Measurements from ENCODE around the gene CCNC.
A peak's percentile ranks its signal among the peaks of the same experiment; 100 is the strongest.

CCNC gene

GRCh38 chr6:99614430-99615186 is 46.1 kb upstream of the CCNC start (continued):
- TF ChIP-seq, protein P1, sequence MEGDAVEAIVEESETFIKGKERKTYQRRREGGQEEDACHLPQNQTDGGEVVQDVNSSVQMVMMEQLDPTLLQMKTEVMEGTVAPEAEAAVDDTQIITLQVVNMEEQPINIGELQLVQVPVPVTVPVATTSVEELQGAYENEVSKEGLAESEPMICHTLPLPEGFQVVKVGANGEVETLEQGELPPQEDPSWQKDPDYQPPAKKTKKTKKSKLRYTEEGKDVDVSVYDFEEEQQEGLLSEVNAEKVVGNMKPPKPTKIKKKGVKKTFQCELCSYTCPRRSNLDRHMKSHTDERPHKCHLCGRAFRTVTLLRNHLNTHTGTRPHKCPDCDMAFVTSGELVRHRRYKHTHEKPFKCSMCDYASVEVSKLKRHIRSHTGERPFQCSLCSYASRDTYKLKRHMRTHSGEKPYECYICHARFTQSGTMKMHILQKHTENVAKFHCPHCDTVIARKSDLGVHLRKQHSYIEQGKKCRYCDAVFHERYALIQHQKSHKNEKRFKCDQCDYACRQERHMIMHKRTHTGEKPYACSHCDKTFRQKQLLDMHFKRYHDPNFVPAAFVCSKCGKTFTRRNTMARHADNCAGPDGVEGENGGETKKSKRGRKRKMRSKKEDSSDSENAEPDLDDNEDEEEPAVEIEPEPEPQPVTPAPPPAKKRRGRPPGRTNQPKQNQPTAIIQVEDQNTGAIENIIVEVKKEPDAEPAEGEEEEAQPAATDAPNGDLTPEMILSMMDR (tag by site-specific recombination; IDR thresholded peaks at IDR 0.05): peak; percentile 44
- TF ChIP-seq ZNF792 (tag by site-specific recombination; IDR thresholded peaks at IDR 0.05) (no peak), KLF9 (tag by site-specific recombination; IDR thresholded peaks at IDR 0.05; ENCODE audit: low read depth) (peak; percentile 63; the same call in 1 of the 2 replicates), ZNF768 (tag by site-specific recombination; IDR thresholded peaks at IDR 0.05) (no peak), ZSCAN16 (tag by site-specific recombination; IDR thresholded peaks at IDR 0.05) (no peak), ZBTB10 (tag by site-specific recombination; IDR thresholded peaks at IDR 0.05) (peak; percentile 52), ZNF148 (tag by site-specific recombination; IDR thresholded peaks at IDR 0.05; ENCODE audit: borderline replicate concordance) (no peak), ZFHX2 (tag by site-specific recombination; conservative IDR thresholded peaks at IDR 0.05) (no peak), ZSCAN23 (tag by site-specific recombination; IDR thresholded peaks at IDR 0.05) (no peak), PBX3 (CRISPR knock-in tag; IDR thresholded peaks at IDR 0.05) (no peak; the same call in 1 of the 2 replicates), BCL11A (tag by site-specific recombination; IDR thresholded peaks at IDR 0.05; ENCODE audit: low read depth) (no peak), ZNF596 (tag by site-specific recombination; IDR thresholded peaks at IDR 0.05) (no peak), ZBTB21 (tag by site-specific recombination; IDR thresholded peaks at IDR 0.05) (0 out of 2 replicates have a peak, but pooled peaks have one; percentile 16), IKZF3 (tag by site-specific recombination; IDR thresholded peaks at IDR 0.05) (peak; percentile 74), ZNF776 (tag by site-specific recombination; IDR thresholded peaks at IDR 0.05; ENCODE audit: borderline replicate concordance) (no peak), SCRT2 (tag by site-specific recombination; IDR thresholded peaks at IDR 0.05) (peak; percentile 53), HOXD13 (CRISPR knock-in tag; IDR thresholded peaks at IDR 0.05; ENCODE audit: borderline replicate concordance) (no peak), GLIS1 (tag by site-specific recombination; IDR thresholded peaks at IDR 0.05) (peak; percentile 84), ZNF280C (tag by site-specific recombination; IDR thresholded peaks at IDR 0.05) (no peak), SP7 (tag by site-specific recombination; IDR thresholded peaks at IDR 0.05) (0 out of 2 replicates have a peak, but pooled peaks have one; percentile 31), ZNF558 (tag by site-specific recombination; IDR thresholded peaks at IDR 0.05) (no peak), ZNF426 (tag by site-specific recombination; IDR thresholded peaks at IDR 0.05) (no peak), ZEB2 (tag by site-specific recombination; IDR thresholded peaks at IDR 0.05) (no peak), ZNF24 (tag by site-specific recombination; IDR thresholded peaks at IDR 0.05) (peak; percentile 3; the same call in 1 of the 2 replicates)
- TF ChIP-seq, protein P2, sequence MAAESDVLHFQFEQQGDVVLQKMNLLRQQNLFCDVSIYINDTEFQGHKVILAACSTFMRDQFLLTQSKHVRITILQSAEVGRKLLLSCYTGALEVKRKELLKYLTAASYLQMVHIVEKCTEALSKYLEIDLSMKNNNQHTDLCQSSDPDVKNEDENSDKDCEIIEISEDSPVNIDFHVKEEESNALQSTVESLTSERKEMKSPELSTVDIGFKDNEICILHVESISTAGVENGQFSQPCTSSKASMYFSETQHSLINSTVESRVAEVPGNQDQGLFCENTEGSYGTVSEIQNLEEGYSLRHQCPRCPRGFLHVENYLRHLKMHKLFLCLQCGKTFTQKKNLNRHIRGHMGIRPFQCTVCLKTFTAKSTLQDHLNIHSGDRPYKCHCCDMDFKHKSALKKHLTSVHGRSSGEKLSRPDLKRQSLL (tag by site-specific recombination; IDR thresholded peaks at IDR 0.05): no peak
- TF ChIP-seq, protein P3, sequence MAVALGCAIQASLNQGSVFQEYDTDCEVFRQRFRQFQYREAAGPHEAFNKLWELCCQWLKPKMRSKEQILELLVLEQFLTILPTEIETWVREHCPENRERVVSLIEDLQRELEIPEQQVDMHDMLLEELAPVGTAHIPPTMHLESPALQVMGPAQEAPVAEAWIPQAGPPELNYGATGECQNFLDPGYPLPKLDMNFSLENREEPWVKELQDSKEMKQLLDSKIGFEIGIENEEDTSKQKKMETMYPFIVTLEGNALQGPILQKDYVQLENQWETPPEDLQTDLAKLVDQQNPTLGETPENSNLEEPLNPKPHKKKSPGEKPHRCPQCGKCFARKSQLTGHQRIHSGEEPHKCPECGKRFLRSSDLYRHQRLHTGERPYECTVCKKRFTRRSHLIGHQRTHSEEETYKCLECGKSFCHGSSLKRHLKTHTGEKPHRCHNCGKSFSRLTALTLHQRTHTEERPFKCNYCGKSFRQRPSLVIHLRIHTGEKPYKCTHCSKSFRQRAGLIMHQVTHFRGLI (tag by site-specific recombination; IDR thresholded peaks at IDR 0.05): peak; percentile 20; the same call in 1 of the 2 replicates

Measured in HEK293 (cell line).